ENCODE data around the gene KCNAB2. TPM values are rescaled to one million over a fixed set of nuclear protein-coding genes. Genes with fewer than 3 reads are reported as not detected.

The KCNAB2 gene
- polyA plus RNA-seq, 2 donors = 2.2 to 2.8 TPM

- no peak overlapping the region for H3K27ac ChIP-seq (ENCODE audit: low read depth in 2 of 2, low read length in 1 of 2)
- H3K9me3 ChIP-seq (ENCODE audit: control insufficient read depth in 2 of 2, insufficient read depth in 1 of 2, low read depth in 1 of 2, low read length in 1 of 2) = no peaks in the 10 kb centered on the region
- no peaks in the 10 kb centered on the region for H3K27me3 ChIP-seq (ENCODE audit: control insufficient read depth in 1 of 2, insufficient read depth in 2 of 2, low read length in 2 of 2)
- H3K4me1 ChIP-seq (ENCODE audit: control insufficient read depth in 2 of 2, insufficient read depth in 2 of 2, low read length in 1 of 2) = no peaks in the 10 kb centered on the region
- WGBS, 2 donors = 83 to 84% methylated on average over 19 of the region's 19 CpGs
- no peak overlapping the region for H3K4me3 ChIP-seq (ENCODE audit: low read depth in 1 of 2, low read length in 2 of 2)
- no peaks in the 10 kb centered on the region for H3K36me3 ChIP-seq (ENCODE audit: control insufficient read depth in 2 of 2, insufficient read depth in 2 of 2, low read length in 1 of 2)
Measured at GRCh38 chr1:6088956-6089355, 43.3 kb downstream of the KCNAB2 start.

DNA sequence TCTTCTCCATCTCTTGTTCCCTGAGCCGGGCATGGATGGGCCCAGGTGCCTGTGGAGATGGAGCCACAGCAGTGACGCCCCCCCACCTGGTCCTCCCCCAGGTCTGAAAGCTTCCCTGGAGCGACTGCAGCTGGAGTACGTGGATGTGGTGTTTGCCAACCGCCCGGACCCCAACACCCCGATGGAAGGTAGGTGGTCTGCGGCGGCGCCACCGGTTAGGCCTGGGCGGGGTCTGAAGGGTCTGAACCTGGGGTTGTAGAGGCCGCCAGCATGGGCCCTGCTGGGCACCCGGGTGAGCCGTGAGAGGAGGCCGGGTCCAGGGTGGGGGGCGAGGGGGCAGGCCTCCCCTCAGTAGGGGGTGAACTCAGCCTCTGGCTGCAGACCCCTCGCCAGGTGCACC, 44.6 kb downstream of the KCNAB2 start:
- H3K27ac ChIP-seq (ENCODE audit: low read depth in 2 of 2, low read length in 1 of 2) = no peak overlapping the region
- no peaks in the 10 kb centered on the region for H3K36me3 ChIP-seq (ENCODE audit: control insufficient read depth in 2 of 2, insufficient read depth in 2 of 2, low read length in 1 of 2)
- no peaks in the 10 kb centered on the region for H3K9me3 ChIP-seq (ENCODE audit: control insufficient read depth in 2 of 2, insufficient read depth in 1 of 2, low read depth in 1 of 2, low read length in 1 of 2)
- H3K27me3 ChIP-seq (ENCODE audit: control insufficient read depth in 1 of 2, insufficient read depth in 2 of 2, low read length in 2 of 2) = no peaks in the 10 kb centered on the region
- H3K4me3 ChIP-seq (ENCODE audit: low read depth in 1 of 2, low read length in 2 of 2) = no peak overlapping the region
- no peaks in the 10 kb centered on the region for H3K4me1 ChIP-seq (ENCODE audit: control insufficient read depth in 2 of 2, insufficient read depth in 2 of 2, low read length in 1 of 2)
- WGBS, 2 donors = 87 to 88% methylated on average over 13 to 18 of the region's 18 CpGs

DNA sequence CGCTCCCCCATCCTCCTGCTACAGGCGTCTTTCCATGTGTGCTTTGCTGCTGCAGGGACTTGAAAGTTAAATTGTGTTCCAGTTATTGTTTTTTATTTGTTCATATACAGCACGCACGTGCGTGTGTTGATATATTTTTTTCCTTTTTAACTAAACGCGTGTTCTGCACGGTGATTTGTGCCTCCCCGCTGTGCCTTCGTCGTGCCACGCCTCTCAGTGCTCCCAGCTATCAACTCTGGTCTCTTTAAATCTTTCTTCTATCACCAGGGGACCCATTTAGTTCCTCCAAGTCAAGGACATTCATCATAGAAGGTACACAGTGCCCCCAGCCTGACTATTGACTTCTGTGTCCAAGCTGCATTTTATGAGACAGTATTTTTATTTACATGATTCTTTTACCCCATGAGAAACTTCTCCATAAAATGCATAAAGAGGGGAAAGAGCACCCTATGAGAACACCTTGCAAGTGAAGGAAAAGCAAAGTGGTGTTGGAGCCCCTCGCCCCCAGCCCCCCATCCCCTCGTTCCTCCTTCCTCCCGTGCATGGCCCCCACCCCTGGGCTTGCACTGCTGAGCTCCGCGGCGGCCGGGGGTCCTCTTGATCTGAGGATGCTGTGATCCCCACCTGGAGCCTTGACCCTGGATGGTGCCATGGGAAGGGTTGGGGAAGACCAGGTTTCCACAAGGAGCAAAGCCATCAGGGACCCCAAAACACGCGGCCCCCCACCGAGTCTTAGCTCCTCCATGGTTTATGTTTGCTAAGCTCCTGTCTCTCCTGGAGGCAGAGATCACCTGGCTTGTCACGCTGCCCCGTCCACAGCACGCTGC, 45.5 kb downstream of the KCNAB2 start:
- Histone ChIP-seq H3K27me3 (ENCODE audit: control insufficient read depth in 1 of 2, insufficient read depth in 2 of 2, low read length in 2 of 2) (no peaks in the 10 kb centered on the region), H3K27ac (ENCODE audit: low read depth in 2 of 2, low read length in 1 of 2) (no peak overlapping the region), H3K4me1 (ENCODE audit: control insufficient read depth in 2 of 2, insufficient read depth in 2 of 2, low read length in 1 of 2) (no peaks in the 10 kb centered on the region), H3K36me3 (ENCODE audit: control insufficient read depth in 2 of 2, insufficient read depth in 2 of 2, low read length in 1 of 2) (peaks cover 0 to under 1% of the 10 kb centered on the region in 2 donors), H3K9me3 (ENCODE audit: control insufficient read depth in 2 of 2, insufficient read depth in 1 of 2, low read depth in 1 of 2, low read length in 1 of 2) (no peaks in the 10 kb centered on the region), H3K4me3 (ENCODE audit: low read depth in 1 of 2, low read length in 2 of 2) (no peak overlapping the region)
- 80 to 86% methylated on average over 25 of the region's 25 CpGs for WGBS, 2 donors

- WGBS, 2 donors = 81 to 85% methylated on average over 10 of the region's 10 CpGs
- Histone ChIP-seq H3K4me3 (ENCODE audit: low read depth in 1 of 2, low read length in 2 of 2) (no peak overlapping the region), H3K4me1 (ENCODE audit: control insufficient read depth in 2 of 2, insufficient read depth in 2 of 2, low read length in 1 of 2) (no peaks in the 10 kb centered on the region), H3K36me3 (ENCODE audit: control insufficient read depth in 2 of 2, insufficient read depth in 2 of 2, low read length in 1 of 2) (peaks cover 0 to 2% of the 10 kb centered on the region in 2 donors), H3K9me3 (ENCODE audit: control insufficient read depth in 2 of 2, insufficient read depth in 1 of 2, low read depth in 1 of 2, low read length in 1 of 2) (no peaks in the 10 kb centered on the region), H3K27me3 (ENCODE audit: control insufficient read depth in 1 of 2, insufficient read depth in 2 of 2, low read length in 2 of 2) (no peaks in the 10 kb centered on the region), H3K27ac (ENCODE audit: low read depth in 2 of 2, low read length in 1 of 2) (no peak overlapping the region)
Measured at GRCh38 chr1:6091823-6092109, 46.1 kb downstream of the KCNAB2 start.

DNA sequence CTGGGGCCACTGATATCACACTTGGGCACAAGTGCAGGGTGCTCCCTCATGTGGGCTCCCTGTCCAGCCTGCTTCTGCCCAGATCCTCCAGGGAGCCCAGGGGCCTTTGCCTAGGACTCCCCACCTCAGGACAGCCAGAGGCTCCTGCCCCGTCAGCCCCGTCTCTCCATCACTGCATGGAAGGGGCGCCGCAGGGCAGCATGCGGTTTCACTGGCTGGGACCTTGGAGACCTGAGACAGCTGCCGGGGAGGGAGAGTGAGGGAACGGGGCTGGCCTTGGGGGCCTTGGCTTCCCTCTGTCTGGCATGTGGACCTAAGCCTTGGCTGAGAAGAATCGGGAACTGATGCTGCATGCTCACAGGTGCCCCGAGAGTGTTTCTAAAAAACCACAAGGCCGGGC, 46.5 kb downstream of the KCNAB2 start:
- no peaks in the 10 kb centered on the region for H3K4me1 ChIP-seq (ENCODE audit: control insufficient read depth in 2 of 2, insufficient read depth in 2 of 2, low read length in 1 of 2)
- no peak overlapping the region for H3K27ac ChIP-seq (ENCODE audit: low read depth in 2 of 2, low read length in 1 of 2)
- H3K27me3 ChIP-seq (ENCODE audit: control insufficient read depth in 1 of 2, insufficient read depth in 2 of 2, low read length in 2 of 2) = no peaks in the 10 kb centered on the region
- H3K9me3 ChIP-seq (ENCODE audit: control insufficient read depth in 2 of 2, insufficient read depth in 1 of 2, low read depth in 1 of 2, low read length in 1 of 2) = no peaks in the 10 kb centered on the region
- H3K4me3 ChIP-seq (ENCODE audit: low read depth in 1 of 2, low read length in 2 of 2) = no peak overlapping the region
- 83 to 88% methylated on average over 10 of the region's 10 CpGs for WGBS, 2 donors
- H3K36me3 ChIP-seq (ENCODE audit: control insufficient read depth in 2 of 2, insufficient read depth in 2 of 2, low read length in 1 of 2) = peaks cover 0 to 2% of the 10 kb centered on the region in 2 donors

DNA sequence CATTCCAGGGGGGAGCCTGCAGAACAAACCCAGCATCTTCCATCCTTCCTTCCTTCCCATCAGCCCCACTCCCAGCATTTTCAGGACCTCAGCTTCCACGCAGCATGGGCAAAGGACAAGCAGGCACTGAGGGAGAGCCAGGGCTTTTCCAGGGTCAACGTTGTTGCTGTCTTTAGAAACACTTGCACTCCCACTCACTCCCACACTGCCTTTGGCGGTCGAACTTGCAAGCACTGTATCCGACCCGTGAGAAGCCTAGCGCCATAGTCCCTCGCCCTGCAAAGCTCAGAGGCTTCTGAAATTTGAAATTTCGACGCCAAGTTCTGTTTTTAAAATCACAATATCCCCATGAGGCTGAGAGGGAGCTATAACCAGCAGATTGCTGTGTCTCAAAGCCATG, 47.4 kb downstream of the KCNAB2 start:
- no peak overlapping the region for H3K4me3 ChIP-seq (ENCODE audit: low read depth in 1 of 2, low read length in 2 of 2)
- 78 to 79% methylated on average over 10 of the region's 10 CpGs for WGBS, 2 donors

DNA sequence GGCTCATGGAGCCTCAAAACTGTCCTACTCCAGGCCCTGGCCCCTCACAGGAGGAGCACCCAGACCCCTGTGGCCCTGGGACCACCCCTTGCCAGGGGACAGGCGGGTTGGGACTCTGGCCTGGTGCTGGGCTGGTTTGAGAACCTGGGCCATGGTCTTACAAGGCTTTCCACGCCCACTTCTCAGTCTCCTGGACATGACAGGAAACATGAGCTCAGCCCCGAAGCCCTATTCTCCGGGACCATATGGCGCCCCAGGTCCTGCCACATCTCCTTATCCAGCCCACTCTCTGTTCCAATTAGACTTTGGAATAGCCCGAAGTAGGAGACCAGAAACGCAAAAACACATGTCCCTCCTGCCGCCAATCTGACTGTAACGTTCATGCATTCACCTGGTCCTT, 47.9 kb downstream of the KCNAB2 start:
- H3K4me1 ChIP-seq (ENCODE audit: control insufficient read depth in 2 of 2, insufficient read depth in 2 of 2, low read length in 1 of 2) = no peaks in the 10 kb centered on the region
- H3K9me3 ChIP-seq (ENCODE audit: control insufficient read depth in 2 of 2, insufficient read depth in 1 of 2, low read depth in 1 of 2, low read length in 1 of 2) = no peaks in the 10 kb centered on the region
- no peak overlapping the region for H3K27ac ChIP-seq (ENCODE audit: low read depth in 2 of 2, low read length in 1 of 2)
- peaks cover 0 to 2% of the 10 kb centered on the region in 2 donors for H3K36me3 ChIP-seq (ENCODE audit: control insufficient read depth in 2 of 2, insufficient read depth in 2 of 2, low read length in 1 of 2)
- WGBS, 2 donors = 86 to 91% methylated on average over 9 of the region's 9 CpGs
- no peaks in the 10 kb centered on the region for H3K27me3 ChIP-seq (ENCODE audit: control insufficient read depth in 1 of 2, insufficient read depth in 2 of 2, low read length in 2 of 2)
- H3K4me3 ChIP-seq (ENCODE audit: low read depth in 1 of 2, low read length in 2 of 2) = no peak overlapping the region

More for the DNA sequence above, 47.4 kb downstream of the KCNAB2 start:
- Histone ChIP-seq H3K9me3 (ENCODE audit: control insufficient read depth in 2 of 2, insufficient read depth in 1 of 2, low read depth in 1 of 2, low read length in 1 of 2) (no peaks in the 10 kb centered on the region), H3K27me3 (ENCODE audit: control insufficient read depth in 1 of 2, insufficient read depth in 2 of 2, low read length in 2 of 2) (no peaks in the 10 kb centered on the region), H3K4me1 (ENCODE audit: control insufficient read depth in 2 of 2, insufficient read depth in 2 of 2, low read length in 1 of 2) (no peaks in the 10 kb centered on the region), H3K27ac (ENCODE audit: low read depth in 2 of 2, low read length in 1 of 2) (no peak overlapping the region), H3K36me3 (ENCODE audit: control insufficient read depth in 2 of 2, insufficient read depth in 2 of 2, low read length in 1 of 2) (peaks cover 0 to 2% of the 10 kb centered on the region in 2 donors)

DNA sequence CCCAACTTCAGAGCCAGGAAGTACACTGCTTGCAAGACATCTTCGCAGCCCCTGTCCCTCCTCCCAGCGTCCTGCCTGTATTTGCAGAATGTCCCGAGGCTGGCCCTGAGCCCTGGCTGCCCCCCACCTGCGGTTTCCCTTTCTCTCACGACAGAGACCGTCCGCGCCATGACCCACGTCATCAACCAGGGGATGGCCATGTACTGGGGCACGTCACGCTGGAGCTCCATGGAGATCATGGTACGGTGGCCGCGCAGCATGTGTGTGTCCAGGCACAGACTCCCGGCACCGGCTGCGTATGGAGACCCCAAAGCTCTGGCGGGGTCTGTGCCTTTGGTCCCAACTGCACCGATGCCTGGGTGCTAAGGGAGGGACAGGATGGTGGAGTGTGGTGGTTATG, 48.6 kb downstream of the KCNAB2 start:
- H3K4me1 ChIP-seq (ENCODE audit: control insufficient read depth in 2 of 2, insufficient read depth in 2 of 2, low read length in 1 of 2) = no peaks in the 10 kb centered on the region
- no peaks in the 10 kb centered on the region for H3K27me3 ChIP-seq (ENCODE audit: control insufficient read depth in 1 of 2, insufficient read depth in 2 of 2, low read length in 2 of 2)
- H3K4me3 ChIP-seq (ENCODE audit: low read depth in 1 of 2, low read length in 2 of 2) = no peak overlapping the region
- peaks cover 0 to 2% of the 10 kb centered on the region in 2 donors for H3K36me3 ChIP-seq (ENCODE audit: control insufficient read depth in 2 of 2, insufficient read depth in 2 of 2, low read length in 1 of 2)
- H3K9me3 ChIP-seq (ENCODE audit: control insufficient read depth in 2 of 2, insufficient read depth in 1 of 2, low read depth in 1 of 2, low read length in 1 of 2) = no peaks in the 10 kb centered on the region
- H3K27ac ChIP-seq (ENCODE audit: low read depth in 2 of 2, low read length in 1 of 2) = no peak overlapping the region
- 91 to 92% methylated on average over 19 of the region's 19 CpGs for WGBS, 2 donors

DNA sequence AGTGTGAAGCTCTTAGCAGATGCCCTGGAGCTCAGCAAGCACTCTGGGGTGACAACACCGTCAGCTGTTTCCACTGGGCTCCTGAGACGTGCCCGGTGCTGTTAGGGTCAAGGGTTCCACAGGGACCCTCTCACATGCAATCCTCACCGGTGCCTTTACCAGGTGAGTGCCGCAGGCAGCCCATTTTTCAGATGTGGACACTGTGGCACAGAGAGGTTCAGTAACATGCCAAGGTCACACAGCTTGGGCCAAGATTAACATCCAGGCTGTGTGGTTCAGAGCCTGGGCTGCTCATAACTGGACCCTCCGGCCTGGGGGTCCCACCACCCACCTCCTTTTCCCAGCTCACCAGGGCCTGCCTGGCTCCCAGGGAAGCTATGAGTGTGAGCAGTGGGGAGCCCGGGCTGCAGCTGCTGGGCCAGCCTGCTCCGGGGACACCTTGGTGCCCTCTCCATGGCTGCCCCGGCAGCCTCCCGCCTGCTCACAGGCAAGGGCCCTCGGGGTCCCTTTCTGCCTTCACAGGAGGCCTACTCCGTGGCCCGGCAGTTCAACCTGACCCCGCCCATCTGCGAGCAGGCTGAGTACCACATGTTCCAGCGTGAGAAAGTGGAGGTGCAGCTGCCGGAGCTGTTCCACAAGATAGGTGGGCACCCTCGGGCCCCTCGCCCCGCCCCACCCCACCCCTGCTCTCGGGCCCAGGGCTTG, 49.3 kb downstream of the KCNAB2 start:
- Histone ChIP-seq H3K36me3 (ENCODE audit: control insufficient read depth in 2 of 2, insufficient read depth in 2 of 2, low read length in 1 of 2) (peaks cover 0 to 2% of the 10 kb centered on the region in 2 donors), H3K9me3 (ENCODE audit: control insufficient read depth in 2 of 2, insufficient read depth in 1 of 2, low read depth in 1 of 2, low read length in 1 of 2) (no peaks in the 10 kb centered on the region), H3K4me3 (ENCODE audit: low read depth in 1 of 2, low read length in 2 of 2) (no peak overlapping the region), H3K4me1 (ENCODE audit: control insufficient read depth in 2 of 2, insufficient read depth in 2 of 2, low read length in 1 of 2) (peaks cover 0 to 2% of the 10 kb centered on the region in 2 donors), H3K27me3 (ENCODE audit: control insufficient read depth in 1 of 2, insufficient read depth in 2 of 2, low read length in 2 of 2) (no peaks in the 10 kb centered on the region), H3K27ac (ENCODE audit: low read depth in 2 of 2, low read length in 1 of 2) (no peak overlapping the region)
- 72 to 77% methylated on average over 21 of the region's 21 CpGs for WGBS, 2 donors

All from esophagus (tissue), 2 donors.